Right lobe of liver (tissue), 4 donors: Measurements from ENCODE around the gene TPPP.
"Not testable (repeated sequence)": the region's sequence is repeated elsewhere in the genome, so short reads cannot be mapped to it uniquely, and the experiment has no call there.

Source experiments
- POLR2A ChIP-seq: fragments of 450-650 bp; IDR thresholded peaks from one replicate; pipeline ENCODE4 v1.6.1; 2017; ENCODE audit warnings: antibody characterized with exemption, mild to moderate bottlenecking
- TF ChIP-seq, protein P1 (sequence below), 4 donors: fragments of 200-600 bp in 3 of 4; fragments of 450-650 bp in 1 of 4; IDR thresholded peaks; one replicate each; pipeline versions ENCODE4 v1.5.1 to v1.8.0; 2016 to 2022; ENCODE audit warnings: antibody characterized with exemption in 4 of 4, mild to moderate bottlenecking in 2 of 4
- donor health status: DM: no; HTN: no; CAD: no.
- donor health status: DM: no; HTN: no; CAD: no.
- donor health status: DM: no; HTN: yes; CAD: no.

GRCh38 chr5:628351-629205 lies 64.6 kb downstream of the TPPP start:
- TF ChIP-seq, protein P1, sequence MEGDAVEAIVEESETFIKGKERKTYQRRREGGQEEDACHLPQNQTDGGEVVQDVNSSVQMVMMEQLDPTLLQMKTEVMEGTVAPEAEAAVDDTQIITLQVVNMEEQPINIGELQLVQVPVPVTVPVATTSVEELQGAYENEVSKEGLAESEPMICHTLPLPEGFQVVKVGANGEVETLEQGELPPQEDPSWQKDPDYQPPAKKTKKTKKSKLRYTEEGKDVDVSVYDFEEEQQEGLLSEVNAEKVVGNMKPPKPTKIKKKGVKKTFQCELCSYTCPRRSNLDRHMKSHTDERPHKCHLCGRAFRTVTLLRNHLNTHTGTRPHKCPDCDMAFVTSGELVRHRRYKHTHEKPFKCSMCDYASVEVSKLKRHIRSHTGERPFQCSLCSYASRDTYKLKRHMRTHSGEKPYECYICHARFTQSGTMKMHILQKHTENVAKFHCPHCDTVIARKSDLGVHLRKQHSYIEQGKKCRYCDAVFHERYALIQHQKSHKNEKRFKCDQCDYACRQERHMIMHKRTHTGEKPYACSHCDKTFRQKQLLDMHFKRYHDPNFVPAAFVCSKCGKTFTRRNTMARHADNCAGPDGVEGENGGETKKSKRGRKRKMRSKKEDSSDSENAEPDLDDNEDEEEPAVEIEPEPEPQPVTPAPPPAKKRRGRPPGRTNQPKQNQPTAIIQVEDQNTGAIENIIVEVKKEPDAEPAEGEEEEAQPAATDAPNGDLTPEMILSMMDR (IDR thresholded peaks at IDR 0.05), result not testable (repeated sequence)
- TF ChIP-seq POLR2A, result not testable (repeated sequence)
